PC-9 (cell line): Measurements from ENCODE around the gene RCC2. TPM values are rescaled to one million over a fixed set of nuclear protein-coding genes. Genes with fewer than 3 reads are reported as not detected.

Experiments used
- BruUV-seq: library from RNA; stranded (reverse); fragments of 400-500 nt; replicated peaks from 2 replicates; lab custom pipeline; 2021; lab: Mats Ljungman, UMichigan
- CTCF ChIA-PET: fragments of 300-600 bp; sonication (Branson Sonifier 250); formaldehyde crosslinking; loops from one replicate; lab custom pipeline; 2022; ENCODE audit warnings: antibody characterized with exemption; lab: Charles Lee
- POLR2A ChIA-PET: fragments of 300-600 bp; sonication (Branson Sonifier 250); formaldehyde crosslinking; loops from one replicate; lab custom pipeline; 2022; ENCODE audit warnings: antibody characterized with exemption; ENCODE audit not compliant: unreplicated experiment; lab: Charles Lee
- DNase-seq, 2 experiments: peaks; one replicate each; pipeline versions ENCODE4 v3.0.0 to v3.0.0-alpha.2; 2015 to 2022; ENCODE audit warnings: mixed read lengths in 1 of 2
- H2AFZ ChIP-seq: fragments of 200-600 bp; sonication (generic); 2 replicates; pipeline ENCODE4 v1.8.1; 2017; ENCODE audit warnings: antibody characterized with exemption
- H3F3A ChIP-seq: fragments of 200-600 bp; sonication (generic); 2 replicates; pipeline ENCODE4 v1.8.1; 2017; ENCODE audit warnings: antibody characterized with exemption, mild to moderate bottlenecking, low read depth; ENCODE audit not compliant: insufficient read depth
- H3K27ac ChIP-seq: fragments of 200-600 bp; sonication (generic); 2 replicates; pipeline ENCODE4 v1.6.1; 2016; ENCODE audit warnings: mixed run types
- H3K27me3 ChIP-seq: fragments of 200-600 bp; sonication (generic); 2 replicates; pipeline ENCODE4 v1.6.1; 2016; ENCODE audit warnings: low read depth, mixed run types; ENCODE audit not compliant: insufficient read depth
- H3K36me3 ChIP-seq: fragments of 200-600 bp; sonication (generic); 2 replicates; pipeline ENCODE4 v1.6.1; 2016; ENCODE audit warnings: low read depth, mixed run types
- H3K4me1 ChIP-seq: fragments of 200-600 bp; sonication (generic); replicated peaks from 2 replicates; pipeline ENCODE4 v1.6.1; 2016; ENCODE audit warnings: mixed run types; ENCODE audit not compliant: insufficient read depth
- H3K4me2 ChIP-seq: fragments of 200-600 bp; sonication (generic); 2 replicates; pipeline ENCODE4 v1.6.1; 2017; ENCODE audit warnings: mixed run types
- H3K4me3 ChIP-seq: fragments of 200-600 bp; sonication (generic); 2 replicates; pipeline ENCODE4 v1.6.1; 2016; ENCODE audit warnings: mixed run types
- H3K79me2 ChIP-seq: fragments of 200-600 bp; sonication (generic); 2 replicates; pipeline ENCODE4 v1.6.1; 2017; ENCODE audit warnings: low read depth, mixed run types
- H3K9me2 ChIP-seq: fragments of 200-600 bp; sonication (generic); 2 replicates; pipeline ENCODE4 v1.8.1; 2017; ENCODE audit warnings: mild to moderate bottlenecking; ENCODE audit not compliant: insufficient read depth
- H3K9me3 ChIP-seq: fragments of 200-600 bp; sonication (generic); 2 replicates; pipeline ENCODE4 v1.8.1; 2016; ENCODE audit warnings: low read depth; ENCODE audit not compliant: insufficient read depth
- H4K20me1 ChIP-seq: fragments of 200-600 bp; sonication (generic); 2 replicates; pipeline ENCODE4 v1.8.1; 2017; ENCODE audit not compliant: insufficient read depth
- EZH2 ChIP-seq: fragments of 200-600 bp; sonication (generic); IDR thresholded peaks from 2 replicates; pipeline ENCODE4 v1.8.0; 2017; ENCODE audit warnings: antibody characterized with exemption, low read depth
- intact Hi-C: fragments of 100-400 bp; cut with micrococcal nuclease; formaldehyde crosslinking; loops from one replicate; pipeline ENCODE4 v1.10.0; 2022; ENCODE audit not compliant: unreplicated experiment
- total RNA-seq: library from RNA; stranded (reverse); gene quantifications from 2 replicates; pipeline ENCODE4 v1.2.3, GENCODE V29; 2021
- TF ChIP-seq, protein P1 (sequence below): fragments of 200-600 bp; sonication (generic); conservative IDR thresholded peaks from 2 replicates; pipeline ENCODE4 v1.6.1; 2017; ENCODE audit warnings: mixed run types, antibody characterized with exemption, mild to moderate bottlenecking, moderate library complexity

RCC2 gene
- total RNA-seq, 1 experiment from 2014 or later: 170 TPM

DNA sequence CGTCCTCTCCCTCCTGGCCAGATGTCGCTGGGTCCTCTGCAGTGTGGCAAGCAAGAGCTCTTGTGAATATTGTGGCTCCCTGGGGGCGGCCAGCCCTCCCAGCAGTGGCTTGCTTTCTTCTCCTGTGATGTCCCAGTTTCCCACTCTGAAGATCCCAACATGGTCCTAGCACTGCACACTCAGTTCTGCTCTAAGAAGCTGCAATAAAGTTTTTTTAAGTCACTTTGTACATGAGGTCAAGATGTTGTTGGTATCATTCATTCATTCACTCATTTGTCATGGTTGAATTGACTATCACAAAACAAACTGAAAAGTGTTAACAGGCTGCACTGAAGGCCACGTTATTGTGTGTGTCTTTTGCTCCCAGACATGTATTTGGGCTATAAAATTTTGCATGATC lies 75.7 kb downstream of the RCC2 start:
- peaks cover 3% of the 10 kb centered on the region; the same call in 1 of the 2 replicates for H3F3A ChIP-seq
- no peaks in the 10 kb centered on the region for H3K36me3 ChIP-seq
- H3K79me2 ChIP-seq: no peaks in the 10 kb centered on the region
- POLR2A ChIA-PET: no interaction called here
- no peak overlapping the region for H3K4me2 ChIP-seq
- TF ChIP-seq, protein P1, sequence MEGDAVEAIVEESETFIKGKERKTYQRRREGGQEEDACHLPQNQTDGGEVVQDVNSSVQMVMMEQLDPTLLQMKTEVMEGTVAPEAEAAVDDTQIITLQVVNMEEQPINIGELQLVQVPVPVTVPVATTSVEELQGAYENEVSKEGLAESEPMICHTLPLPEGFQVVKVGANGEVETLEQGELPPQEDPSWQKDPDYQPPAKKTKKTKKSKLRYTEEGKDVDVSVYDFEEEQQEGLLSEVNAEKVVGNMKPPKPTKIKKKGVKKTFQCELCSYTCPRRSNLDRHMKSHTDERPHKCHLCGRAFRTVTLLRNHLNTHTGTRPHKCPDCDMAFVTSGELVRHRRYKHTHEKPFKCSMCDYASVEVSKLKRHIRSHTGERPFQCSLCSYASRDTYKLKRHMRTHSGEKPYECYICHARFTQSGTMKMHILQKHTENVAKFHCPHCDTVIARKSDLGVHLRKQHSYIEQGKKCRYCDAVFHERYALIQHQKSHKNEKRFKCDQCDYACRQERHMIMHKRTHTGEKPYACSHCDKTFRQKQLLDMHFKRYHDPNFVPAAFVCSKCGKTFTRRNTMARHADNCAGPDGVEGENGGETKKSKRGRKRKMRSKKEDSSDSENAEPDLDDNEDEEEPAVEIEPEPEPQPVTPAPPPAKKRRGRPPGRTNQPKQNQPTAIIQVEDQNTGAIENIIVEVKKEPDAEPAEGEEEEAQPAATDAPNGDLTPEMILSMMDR: no peak
- TF ChIP-seq EZH2: no peak
- H3K27me3 ChIP-seq: no peaks in the 10 kb centered on the region
- H4K20me1 ChIP-seq: no peaks in the 10 kb centered on the region
- CTCF ChIA-PET: no interaction called here
- no peak for DNase-seq
- no peaks in the 10 kb centered on the region for H3K9me3 ChIP-seq
- no peak overlapping the region for H3K27ac ChIP-seq
- peaks cover 10% of the 10 kb centered on the region for H3K4me1 ChIP-seq
- no TSS peak for BruUV-seq
- H3K4me3 ChIP-seq: no peak overlapping the region
- no peaks in the 10 kb centered on the region for H3K9me2 ChIP-seq
- H2AFZ ChIP-seq: no peak overlapping the region
- intact Hi-C loops: no loop called here

DNA sequence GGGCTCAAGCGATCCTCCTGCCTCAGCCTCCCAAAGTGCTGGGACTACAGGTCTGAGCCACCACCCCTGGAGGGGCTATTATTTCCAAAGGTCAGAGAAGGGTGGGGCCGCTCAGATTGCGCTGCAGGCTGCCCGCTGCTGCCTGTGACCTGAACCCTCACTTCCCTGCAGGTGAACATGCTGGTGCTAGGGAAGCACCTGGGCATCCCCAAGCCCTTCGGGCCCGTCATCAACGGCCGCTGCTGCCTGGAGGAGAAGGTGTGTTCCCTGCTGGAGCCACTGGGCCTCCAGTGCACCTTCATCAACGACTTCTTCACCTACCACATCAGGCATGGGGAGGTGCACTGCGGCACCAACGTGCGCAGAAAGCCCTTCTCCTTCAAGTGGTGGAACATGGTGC lies 76.1 kb downstream of the RCC2 start:
- no TSS peak for BruUV-seq
- intact Hi-C loops: no loop called here
- Histone ChIP-seq H3K36me3 (no peaks in the 10 kb centered on the region), H3K27ac (no peak overlapping the region), H3K4me3 (no peak overlapping the region), H2AFZ (no peak overlapping the region), H4K20me1 (no peaks in the 10 kb centered on the region), H3K9me2 (no peaks in the 10 kb centered on the region), H3K27me3 (no peaks in the 10 kb centered on the region), H3K79me2 (no peaks in the 10 kb centered on the region), H3K9me3 (no peaks in the 10 kb centered on the region), H3F3A (no peaks in the 10 kb centered on the region), H3K4me1 (peaks cover 7% of the 10 kb centered on the region; the same call in 1 of the 2 replicates), H3K4me2 (no peak overlapping the region)
- no peak for TF ChIP-seq EZH2
- TF ChIP-seq, protein P1: no peak
- CTCF ChIA-PET: no interaction called here
- no peak for DNase-seq
- POLR2A ChIA-PET: no interaction called here

DNA sequence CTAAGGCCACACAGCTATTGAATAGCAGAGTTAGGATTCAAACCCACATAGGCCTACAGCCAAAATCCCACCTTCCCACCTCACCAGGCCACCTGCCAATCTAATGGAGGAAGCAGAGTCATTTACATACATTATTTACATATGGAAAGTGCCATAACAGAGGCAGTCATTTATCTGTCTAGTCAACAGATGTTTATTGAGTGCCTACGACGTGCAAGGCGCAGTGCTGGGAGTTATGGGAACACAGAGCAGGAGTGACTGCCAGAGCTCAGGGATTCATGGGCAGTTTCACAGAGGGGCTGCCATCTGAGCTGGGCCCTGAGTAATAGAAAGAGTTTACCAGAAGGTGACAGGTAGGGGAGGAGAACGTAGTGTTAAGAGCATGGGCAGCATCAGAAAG lies 77.8 kb downstream of the RCC2 start:
- ChIA-PET CTCF (interaction anchor here (0.6 kb wide), 1 partner anchor 16 kb away, joined by 3 read pairs; no protein-coding TSS in a partner anchor), POLR2A (no interaction called here)
- H3K4me1 ChIP-seq: peaks cover 7% of the 10 kb centered on the region; the same call in 1 of the 2 replicates
- H3K9me3 ChIP-seq: no peaks in the 10 kb centered on the region
- no peaks in the 10 kb centered on the region for H3K27me3 ChIP-seq
- BruUV-seq: no TSS peak
- no peak overlapping the region for H3K4me2 ChIP-seq
- intact Hi-C loops: no loop called here
- no peak overlapping the region for H3K4me3 ChIP-seq
- no peaks in the 10 kb centered on the region for H4K20me1 ChIP-seq
- no peak overlapping the region for H3K27ac ChIP-seq
- H3K36me3 ChIP-seq: no peaks in the 10 kb centered on the region
- H2AFZ ChIP-seq: no peak overlapping the region
- no peaks in the 10 kb centered on the region for H3F3A ChIP-seq
- no peaks in the 10 kb centered on the region for H3K9me2 ChIP-seq
- TF ChIP-seq EZH2: no peak
- TF ChIP-seq, protein P1: no peak
- no peaks in the 10 kb centered on the region for H3K79me2 ChIP-seq
- DNase-seq: no peak
